Measurements from ENCODE around the gene LPAR3. TPM values are rescaled to one million over a fixed set of nuclear protein-coding genes. Genes with fewer than 3 reads are reported as not detected.

The LPAR3 gene
- polyA plus RNA-seq, 2 of the 4 experiments (the other 2 are of a cell fraction) = 0.01 to 0.08 TPM

GRCh38 chr1:84803604-84804003 is 89.4 kb downstream of the LPAR3 start (continued):
- TF ChIP-seq CBX2 (IDR thresholded peaks at IDR 0.05; ENCODE audit: borderline replicate concordance, low read depth) = no peak

GRCh38 chr1:84802567-84803232 is 90.3 kb downstream of the LPAR3 start:
- POLR2A ChIA-PET = no interaction called here

GRCh38 chr1:84800090-84801073 is 92.6 kb downstream of the LPAR3 start:
- Histone ChIP-seq H3K9me3 (no peaks in the 10 kb centered on the region), H3K27ac (no peak overlapping the region), H3K4me3 (no peak overlapping the region), H3K4me1 (no peaks in the 10 kb centered on the region), H3K4me2 (no peak overlapping the region)
- ChIA-PET POLR2A (no interaction called here), CTCF (interaction anchor here (1.2 kb wide), 1 partner anchor 18 kb away, joined by 4 read pairs; no protein-coding TSS in a partner anchor)
- WGBS (ENCODE audit: missing lambda C conversion rate) = 35% methylated on average over 7 of the region's 7 CpGs
- TF ChIP-seq CBX2 (IDR thresholded peaks at IDR 0.05; ENCODE audit: borderline replicate concordance, low read depth) (no peak), ZFP36 (IDR thresholded peaks at IDR 0.05; ENCODE audit: borderline replicate concordance, partially characterized antibody) (no peak), NR3C1 (IDR thresholded peaks at IDR 0.05) (no peak), HMGXB4 (CRISPR knock-in tag; IDR thresholded peaks at IDR 0.05; ENCODE audit: borderline replicate concordance) (no peak), REST (IDR thresholded peaks at IDR 0.05) (no peak)
- DNase-seq (ENCODE audit: low read depth in 1 of 2, low spot score in 1 of 2) = no peak
- no peak for ATAC-seq
- no peak for FAIRE-seq

More at GRCh38 chr1:84802567-84803232, 90.3 kb downstream of the LPAR3 start:
- ATAC-seq (no peak), DNase-seq (ENCODE audit: low read depth in 1 of 2, low spot score in 1 of 2) (no peak), FAIRE-seq (no peak)
- H3K4me2 ChIP-seq = no peak overlapping the region
- TF ChIP-seq HEYL (CRISPR knock-in tag; IDR thresholded peaks at IDR 0.05) (no peak), PBX3 (IDR thresholded peaks at IDR 0.05) (no peak), ZFP36 (IDR thresholded peaks at IDR 0.05; ENCODE audit: borderline replicate concordance, partially characterized antibody) (no peak), RAD21 (conservative IDR thresholded peaks at IDR 0.05 in 1 of 2, IDR thresholded peaks at IDR 0.05 in 1 of 2) (no peak), RARB (CRISPR knock-in tag; IDR thresholded peaks at IDR 0.05) (no peak), HOXA7 (CRISPR knock-in tag; IDR thresholded peaks at IDR 0.05) (no peak), USF2 (IDR thresholded peaks at IDR 0.05) (no peak), ZSCAN20 (CRISPR knock-in tag; IDR thresholded peaks at IDR 0.05) (no peak), ZC3H11A (IDR thresholded peaks at IDR 0.05) (no peak), ESRRA (IDR thresholded peaks at IDR 0.05; ENCODE audit: borderline replicate concordance, low read length) (no peak), KDM5A (IDR thresholded peaks at IDR 0.05) (no peak), HES2 (IDR thresholded peaks at IDR 0.05) (no peak), FOSL2 (IDR thresholded peaks at IDR 0.05) (no peak), FOSL2 (CRISPR knock-in tag; IDR thresholded peaks at IDR 0.05) (no peak), SREBF2 (IDR thresholded peaks at IDR 0.05) (no peak), HDAC2 (IDR thresholded peaks at IDR 0.05) (no peak)
- no peaks in the 10 kb centered on the region for H3K9me3 ChIP-seq
- CTCF ChIA-PET = interaction anchor here (1.9 kb wide), 1 partner anchor 30 kb away, joined by 5 read pairs; no protein-coding TSS in a partner anchor
- H3K4me3 ChIP-seq = no peak overlapping the region
- H3K27ac ChIP-seq = no peak overlapping the region
- no peaks in the 10 kb centered on the region for H3K4me1 ChIP-seq
- 0% methylated on average over 1 of the region's 1 CpG for WGBS (ENCODE audit: missing lambda C conversion rate)
